CD8-positive, alpha-beta memory T cell (primary cell): ENCODE results near the gene CHID1. TPM values are rescaled to one million over a fixed set of nuclear protein-coding genes. Genes with fewer than 3 reads are reported as not detected.

Experiments
- polyA plus RNA-seq: library from polyadenylated mRNA; unstranded; fragments of 300-500 nt; fragmentation: Illumina TruSeq; gene quantifications from one replicate; pipeline ENCODE4 v1.2.3, GENCODE V29; 2021
- total RNA-seq, 2 experiments: library from RNA; stranded (reverse); gene quantifications; one replicate each; pipeline ENCODE4 v1.2.3, GENCODE V29; 2021

CHID1 gene
- total and polyA plus RNA-seq, 3 experiments from 2014 or later = 57.1 to 94.1 (median 87.2) TPM

Other genes starting within 250 kb of the CHID1 start
- 10 to 100 TPM; 52.1 to 54.6 TPM for gene DEAF1, start 215.6 kb downstream of the CHID1 start, total RNA-seq
- gene DEAF1, start 215.6 kb downstream of the CHID1 start, polyA plus RNA-seq = 36.3 TPM
- gene TMEM80, start 215.0 kb downstream of the CHID1 start, total RNA-seq = 10 to 100 TPM; 10.3 to 13.4 TPM
- gene TMEM80, start 215.0 kb downstream of the CHID1 start, polyA plus RNA-seq = 27.8 TPM
- gene EPS8L2, start 204.6 kb downstream of the CHID1 start, total RNA-seq = 1 to 10 TPM; 7.0 to 7.8 TPM
- 22.9 TPM for gene EPS8L2, start 204.6 kb downstream of the CHID1 start, polyA plus RNA-seq
- gene TALDO1, start 163.3 kb downstream of the CHID1 start, total RNA-seq = 100 to 1,000 TPM; 245 to 246 TPM
- 184 TPM for gene TALDO1, start 163.3 kb downstream of the CHID1 start, polyA plus RNA-seq
- gene GATD1, start 133.3 kb downstream of the CHID1 start, total RNA-seq = 10 to 100 TPM; 53.0 to 56.3 TPM
- gene GATD1, start 133.3 kb downstream of the CHID1 start, polyA plus RNA-seq = 12.9 TPM
- gene CEND1, start 120.7 kb downstream of the CHID1 start, total RNA-seq = 1 to 10 TPM; 2.1 to 2.6 TPM
- 0.13 TPM for gene CEND1, start 120.7 kb downstream of the CHID1 start, polyA plus RNA-seq
- 10 to 100 TPM; 73.6 to 77.0 TPM for gene SLC25A22, start 112.5 kb downstream of the CHID1 start, total RNA-seq
- gene SLC25A22, start 112.5 kb downstream of the CHID1 start, polyA plus RNA-seq = 14.1 TPM
- gene PIDD1, start 105.6 kb downstream of the CHID1 start, total RNA-seq = 10 to 100 TPM; 30.5 to 34.5 TPM
- gene PIDD1, start 105.6 kb downstream of the CHID1 start, polyA plus RNA-seq = 4.6 TPM
- gene RPLP2, start 100.8 kb downstream of the CHID1 start, total RNA-seq = 1,000 to 10,000 TPM; 2,769 to 2,922 TPM
- 3,158 TPM for gene RPLP2, start 100.8 kb downstream of the CHID1 start, polyA plus RNA-seq
- gene PNPLA2, start 91.9 kb downstream of the CHID1 start, total RNA-seq = 10 to 100 TPM; 49.8 to 53.0 TPM
- gene PNPLA2, start 91.9 kb downstream of the CHID1 start, polyA plus RNA-seq = 41.5 TPM
- 1 to 10 TPM; 2.4 to 3.6 TPM for gene CRACR2B, start 82.9 kb downstream of the CHID1 start, total RNA-seq
- not detected for gene CRACR2B, start 82.9 kb downstream of the CHID1 start, polyA plus RNA-seq
- 10 to 100 TPM; 61.2 to 65.5 TPM for gene CD151, start 77.9 kb downstream of the CHID1 start, total RNA-seq
- 19.6 TPM for gene CD151, start 77.9 kb downstream of the CHID1 start, polyA plus RNA-seq
- gene POLR2L, start 68.3 kb downstream of the CHID1 start, total RNA-seq = 100 to 1,000 TPM; 178 to 182 TPM
- 114 TPM for gene POLR2L, start 68.3 kb downstream of the CHID1 start, polyA plus RNA-seq
- gene TSPAN4, start 68.0 kb downstream of the CHID1 start, total RNA-seq = 1 to 10 TPM; 8.8 to 9.4 TPM
- 4.4 TPM for gene TSPAN4, start 68.0 kb downstream of the CHID1 start, polyA plus RNA-seq
- gene AP2A2, start 15.1 kb upstream of the CHID1 start, total RNA-seq = 10 to 100 TPM; 38.8 to 42.8 TPM
- gene AP2A2, start 15.1 kb upstream of the CHID1 start, polyA plus RNA-seq = 13.9 TPM
- gene MUC6, start 125.9 kb upstream of the CHID1 start, total RNA-seq = not detected
- not detected for gene MUC6, start 125.9 kb upstream of the CHID1 start, polyA plus RNA-seq
- not detected for gene MUC2, start 164.1 kb upstream of the CHID1 start, total RNA-seq
- not detected for gene MUC2, start 164.1 kb upstream of the CHID1 start, polyA plus RNA-seq
- not detected for gene MUC5AC, start 247.1 kb upstream of the CHID1 start, total RNA-seq
- not detected for gene MUC5AC, start 247.1 kb upstream of the CHID1 start, polyA plus RNA-seq